Psoas muscle (tissue), 8 donors: ENCODE measurements around the gene PRB2. TPM values are rescaled to one million over a fixed set of nuclear protein-coding genes. Genes with fewer than 3 reads are reported as not detected.
"Not testable (repeated sequence)": the region's sequence is repeated elsewhere in the genome, so short reads cannot be mapped to it uniquely, and the experiment has no call there.

Experiments used
- ATAC-seq, 4 donors: fragments of 200-7000 bp; cut with Tn5 transposase; one replicate each; pipeline ENCODE4 v1.9.1; 2020; ENCODE audit warnings: moderate library complexity in 3 of 4, mild to moderate bottlenecking in 2 of 4
- DNase-seq, 2 donors: peaks; one replicate each; pipeline ENCODE4 v3.0.0-alpha.2; 2020
- H3K27ac ChIP-seq: fragments of 200-600 bp; one replicate; pipeline ENCODE4 v1.8.0; 2022
- H3K27me3 ChIP-seq, 3 donors: fragments of 200-600 bp in 1 of 3; one replicate each; pipeline versions ENCODE4 v1.6.1 to v1.8.0; 2013 to 2022; ENCODE audit warnings: low read length in 2 of 3, mild to moderate bottlenecking in 2 of 3, moderate library complexity in 1 of 3; ENCODE audit not compliant: insufficient read depth in 3 of 3
- H3K36me3 ChIP-seq, 2 donors: fragments of 200-600 bp in 1 of 2; one replicate each; pipeline versions ENCODE4 v1.6.1 to v1.8.0; 2013 to 2022; ENCODE audit warnings: low read depth in 1 of 2, mild to moderate bottlenecking in 1 of 2, moderate library complexity in 1 of 2; ENCODE audit not compliant: insufficient read depth in 1 of 2
- H3K4me1 ChIP-seq: fragments of 200-600 bp; one replicate; pipeline ENCODE4 v1.8.0; 2022
- H3K4me3 ChIP-seq: fragments of 200-600 bp; one replicate; pipeline ENCODE4 v1.8.0; 2022; ENCODE audit warnings: mild to moderate bottlenecking
- H3K9me3 ChIP-seq: fragments of 200-600 bp; one replicate; pipeline ENCODE4 v1.8.0; 2022
- CTCF ChIP-seq: fragments of 200-600 bp; IDR thresholded peaks from one replicate; pipeline ENCODE4 v1.8.0; 2022; ENCODE audit warnings: antibody characterized with exemption
- WGBS, 3 donors: extraction: QIAGEN DNeasy Blood & Tissue Kit; methylation state at CpG; one replicate each; pipeline versions ENCODE4 v1.1.6 to v1.1.7; 2013; 5-methylcytosine and 5-hydroxymethylcytosine counted together
- intact Hi-C, 2 donors: fragments of 100-400 bp; cut with DNase I; formaldehyde crosslinking; loops; one replicate each; pipeline versions ENCODE4 v1.11.0 to v1.14.2; 2022
- polyA plus RNA-seq, 3 donors: library from polyadenylated mRNA; stranded (reverse); fragments of 200-250 nt; gene quantifications; one replicate each; pipeline ENCODE4 v1.2.3, GENCODE V29; 2013
- total RNA-seq, 4 donors: library from RNA; stranded (reverse); fragmentation: NEBNext Ultra II Directional in 2 of 4; extraction: Animal tissue kit (Norgen Biotek cat#: 25700) in 2 of 4; gene quantifications; one replicate each; pipeline versions ENCODE4 v1.2.1 to v1.2.4, GENCODE V29; 2021 to 2023
- donor health status: healthy with polysubstance abuse.
- donor health status: DM: no; HTN: no; CAD: no; lungs with moderate emphysema.
- donor health status: Bipolar disorder and iron deficiency.
- donor health status: healthy.
- donor health status: DM: yes; HTN: yes; CAD: no.
- donor health status: DM: no; HTN: no; CAD: no.
- donor health status: DM: no; HTN: no; CAD: no.
- donor health status: DM: yes; HTN: yes; CAD: no.

Gene PRB2
- total and polyA plus RNA-seq, 7 donors, result not detected

GRCh38 chr12:11412731-11413130, 17.4 kb upstream of the PRB2 start:
- ATAC-seq (no peak), DNase-seq (no peak)
- intact Hi-C loops, result no loop called here

GRCh38 chr12:11408096-11408495, 12.7 kb upstream of the PRB2 start:
- intact Hi-C loops, result no loop called here
- H3K4me1 ChIP-seq, result no peaks in the 10 kb centered on the region
- no peak overlapping the region for H3K4me3 ChIP-seq
- ATAC-seq (no peak), DNase-seq (no peak)
- no peak for TF ChIP-seq CTCF
- H3K27me3 ChIP-seq, result no peaks in the 10 kb centered on the region
- WGBS, 3 donors, result 85 to 88% (median 86%) methylated on average over 6 of the region's 6 CpGs
- no peak overlapping the region for H3K27ac ChIP-seq
- H3K9me3 ChIP-seq, result no peaks in the 10 kb centered on the region
- H3K36me3 ChIP-seq, result no peaks in the 10 kb centered on the region

More at GRCh38 chr12:11412731-11413130, 17.4 kb upstream of the PRB2 start:
- H3K27ac ChIP-seq, result no peak overlapping the region
- H3K27me3 ChIP-seq, result no peaks in the 10 kb centered on the region
- H3K36me3 ChIP-seq, result no peaks in the 10 kb centered on the region
- H3K4me1 ChIP-seq, result no peaks in the 10 kb centered on the region
- H3K4me3 ChIP-seq, result no peak overlapping the region
- TF ChIP-seq CTCF, result no peak
- H3K9me3 ChIP-seq, result no peaks in the 10 kb centered on the region

- H3K27me3 ChIP-seq, result no peaks in the 10 kb centered on the region
- H3K9me3 ChIP-seq, result no peaks in the 10 kb centered on the region
- no peak for TF ChIP-seq CTCF
- no peaks in the 10 kb centered on the region for H3K4me1 ChIP-seq
- intact Hi-C loops, result no loop called here
- ATAC-seq, result no peak
- WGBS, 3 donors, result 0 to 45% (median 31%) methylated on average over 1 of the region's 1 CpG
- H3K27ac ChIP-seq, result no peak overlapping the region
- no peak for DNase-seq
- H3K36me3 ChIP-seq, result no peaks in the 10 kb centered on the region
- H3K4me3 ChIP-seq, result no peak overlapping the region
Observed at GRCh38 chr12:11397366-11397765, 2.0 kb upstream of the PRB2 start.

DNA sequence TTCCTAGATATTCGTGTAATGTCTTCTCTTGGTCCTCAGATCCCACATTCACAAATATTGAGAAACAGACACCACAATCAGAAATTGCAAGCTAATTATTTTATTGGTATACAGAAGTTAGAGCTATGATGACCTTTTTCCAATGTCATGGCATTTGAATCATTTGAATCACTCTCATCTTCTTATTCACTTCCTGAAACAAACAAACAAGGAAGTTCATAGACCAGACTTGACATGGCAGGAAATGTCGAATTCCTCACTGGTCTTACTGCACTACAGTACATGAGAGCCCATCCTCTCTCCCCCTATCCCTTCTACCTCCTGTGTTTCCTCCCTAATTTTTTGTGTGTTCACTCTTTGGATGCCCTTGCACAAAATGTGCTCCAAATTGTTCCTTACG, 3.9 kb downstream of the PRB2 start:
- H3K4me1 ChIP-seq, ATAC-seq, DNase-seq, H3K27ac ChIP-seq, intact Hi-C loops, H3K36me3 ChIP-seq, H3K4me3 ChIP-seq, H3K9me3 ChIP-seq, H3K27me3 ChIP-seq: not testable (repeated sequence)
- WGBS, 3 donors, result 68 to 74% (median 74%) methylated on average over 2 of the region's 3 CpGs

DNA sequence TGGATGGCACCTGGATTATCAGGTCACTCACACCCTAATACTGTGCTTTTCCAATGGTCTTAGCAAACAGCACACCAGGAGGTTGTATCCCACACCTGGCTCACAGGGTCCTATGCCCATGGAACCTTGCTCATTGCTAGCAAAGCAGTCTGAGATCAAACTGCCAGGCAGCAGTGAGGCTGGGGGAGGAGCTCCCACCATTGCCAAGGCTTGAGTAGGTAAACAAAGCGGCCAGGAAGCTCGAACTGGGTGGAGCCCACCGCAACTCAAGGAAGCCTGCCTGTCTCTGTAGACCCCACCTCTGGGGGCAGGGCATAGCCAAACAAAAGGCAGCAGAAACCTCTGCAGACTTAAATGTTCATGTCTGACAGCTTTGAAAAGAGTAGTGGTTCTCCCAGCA, 17.9 kb downstream of the PRB2 start:
- ATAC-seq, H3K4me3 ChIP-seq, intact Hi-C loops, H3K36me3 ChIP-seq, H3K9me3 ChIP-seq, DNase-seq, H3K27me3 ChIP-seq, H3K4me1 ChIP-seq, H3K27ac ChIP-seq: not testable (repeated sequence)
- 83 to 90% (median 88%) methylated on average over 3 of the region's 3 CpGs for WGBS, 3 donors

DNA sequence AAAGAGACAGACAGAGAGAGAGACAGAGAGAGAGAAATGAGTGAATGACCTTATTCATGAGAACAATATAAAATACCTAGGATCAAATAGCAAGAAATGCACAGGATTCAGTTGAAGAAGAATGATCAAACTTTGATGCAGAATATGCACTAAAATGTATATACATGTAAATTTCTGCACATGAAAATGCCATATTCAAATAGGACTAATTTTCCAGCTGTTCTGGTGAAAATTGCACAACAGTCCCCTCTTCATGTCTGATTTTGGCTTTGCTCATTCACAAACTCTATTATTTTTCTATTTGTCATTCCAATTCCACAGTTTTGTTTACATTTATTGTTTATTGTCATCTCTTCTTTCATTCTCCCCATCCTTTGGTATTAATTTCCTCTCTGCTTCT, 34.2 kb downstream of the PRB2 start:
- intact Hi-C loops, result no loop called here
- no peaks in the 10 kb centered on the region for H3K36me3 ChIP-seq
- ATAC-seq (no peak), DNase-seq (no peak)
- no peak overlapping the region for H3K27ac ChIP-seq
- no peaks in the 10 kb centered on the region for H3K27me3 ChIP-seq
- H3K4me3 ChIP-seq, result no peak overlapping the region
- TF ChIP-seq CTCF, result no peak
- H3K9me3 ChIP-seq, result no peaks in the 10 kb centered on the region
- H3K4me1 ChIP-seq, result no peaks in the 10 kb centered on the region

- H3K27ac ChIP-seq, H3K36me3 ChIP-seq, H3K27me3 ChIP-seq, H3K4me3 ChIP-seq, H3K4me1 ChIP-seq, H3K9me3 ChIP-seq, ATAC-seq, intact Hi-C loops, DNase-seq: not testable (repeated sequence)
- 88 to 95% (median 94%) methylated on average over 1 of the region's 1 CpG for WGBS, 3 donors
Observed at GRCh38 chr12:11360205-11360883, 35.0 kb downstream of the PRB2 start.

DNA sequence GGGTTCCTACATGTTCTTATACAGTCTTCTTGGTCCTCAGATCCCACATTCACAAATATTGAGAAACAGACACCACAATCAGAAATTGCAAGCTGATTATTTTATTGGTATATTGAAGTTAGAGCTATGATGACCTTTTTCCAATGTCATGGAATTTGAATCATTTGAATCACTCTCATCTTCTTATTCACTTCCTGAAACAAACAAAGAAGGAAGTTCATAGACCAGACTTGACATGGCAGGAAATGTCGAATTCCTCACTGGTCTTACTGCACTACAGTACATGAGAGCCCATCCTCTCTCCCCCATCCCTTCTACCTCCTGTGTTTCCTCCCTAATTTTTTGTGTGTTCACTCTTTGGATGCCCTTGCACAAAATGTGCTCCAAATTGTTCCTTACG, 43.6 kb downstream of the PRB2 start:
- H3K27me3 ChIP-seq, H3K36me3 ChIP-seq, DNase-seq, intact Hi-C loops, H3K27ac ChIP-seq, H3K9me3 ChIP-seq, ATAC-seq, H3K4me3 ChIP-seq, H3K4me1 ChIP-seq: not testable (repeated sequence)
- 67 to 89% (median 70%) methylated on average over 1 of the region's 2 CpGs for WGBS, 3 donors
